Right ventricle myocardium superior (tissue), 1 donor: ENCODE measurements around the gene GSG1. TPM values are rescaled to one million over a fixed set of nuclear protein-coding genes. Genes with fewer than 3 reads are reported as not detected.
"Not testable (repeated sequence)": the region's sequence is repeated elsewhere in the genome, so short reads cannot be mapped to it uniquely, and the experiment has no call there.

ENCODE experiments used
- ATAC-seq: fragments of 200-7000 bp; cut with Tn5 transposase; one replicate; pipeline ENCODE4 v1.9.1; 2020; ENCODE audit warnings: mild to moderate bottlenecking; ENCODE audit not compliant: poor library complexity
- DNase-seq: peaks from one replicate; pipeline ENCODE4 v3.0.0-alpha.2; 2020
- intact Hi-C: fragments of 100-400 bp; cut with DNase I; formaldehyde crosslinking; loops from one replicate; pipeline ENCODE4 v1.11.2; 2022
- total RNA-seq: library from RNA; stranded (reverse); fragmentation: NEBNext Ultra II Directional; extraction: Animal tissue kit (Norgen Biotek cat#: 25700); gene quantifications from one replicate; pipeline ENCODE4 v1.2.1, GENCODE V29; 2021
- donor health status: DM: no; HTN: yes; CAD: no; lungs with severe emphysema.

The GSG1 gene
- total RNA-seq, 1 donor from 2014 or later = not detected

GRCh38 chr12:13075118-13075480 is 28.4 kb downstream of the GSG1 start:
- no peak for DNase-seq
- no peak for ATAC-seq
- intact Hi-C loops = no loop called here

- no peak for ATAC-seq
- DNase-seq = no peak
These were observed 28.9 kb downstream of the GSG1 start for GRCh38 chr12:13074396-13075117.

GRCh38 chr12:13073173-13073572 is 30.3 kb downstream of the GSG1 start:
- intact Hi-C loops = no loop called here
- no peak for DNase-seq
- no peak for ATAC-seq

More at GRCh38 chr12:13074396-13075117, 28.9 kb downstream of the GSG1 start:
- intact Hi-C loops = no loop called here

- ATAC-seq = no peak
- intact Hi-C loops = no loop called here
- DNase-seq = no peak
These were observed 31.9 kb downstream of the GSG1 start for GRCh38 chr12:13071305-13072280.

GRCh38 chr12:13069380-13069779 is 34.1 kb downstream of the GSG1 start:
- intact Hi-C loops = no loop called here
- ATAC-seq = no peak

GRCh38 chr12:13067322-13067721 is 36.1 kb downstream of the GSG1 start:
- DNase-seq (no peak), ATAC-seq (no peak)
- intact Hi-C loops = no loop called here

More at GRCh38 chr12:13069380-13069779, 34.1 kb downstream of the GSG1 start:
- DNase-seq = no peak

GRCh38 chr12:13066459-13066858 is 37.0 kb downstream of the GSG1 start:
- DNase-seq = no peak
- no peak for ATAC-seq
- intact Hi-C loops = no loop called here

- DNase-seq (no peak), ATAC-seq (no peak)
- intact Hi-C loops = no loop called here
These were observed 37.5 kb downstream of the GSG1 start for GRCh38 chr12:13066014-13066413.

GRCh38 chr12:13062669-13063068 is 40.8 kb downstream of the GSG1 start:
- ATAC-seq (no peak), DNase-seq (no peak)
- intact Hi-C loops = no loop called here

- DNase-seq = no peak
- ATAC-seq = no peak
- intact Hi-C loops = no loop called here
These were observed 42.1 kb downstream of the GSG1 start for GRCh38 chr12:13061377-13061776.

GRCh38 chr12:13060581-13060980 is 42.9 kb downstream of the GSG1 start:
- ATAC-seq = no peak
- intact Hi-C loops = no loop called here
- DNase-seq = no peak

- DNase-seq, intact Hi-C loops, ATAC-seq: not testable (repeated sequence)
These were observed 49.9 kb downstream of the GSG1 start for GRCh38 chr12:13053617-13054016.

- DNase-seq (no peak), ATAC-seq (no peak)
- intact Hi-C loops = no loop called here
These were observed 51.0 kb downstream of the GSG1 start for GRCh38 chr12:13052421-13052820.

- DNase-seq (no peak), ATAC-seq (no peak)
- intact Hi-C loops = no loop called here
These were observed 53.7 kb downstream of the GSG1 start for GRCh38 chr12:13049816-13050215.

GRCh38 chr12:13046964-13047363 is 56.5 kb downstream of the GSG1 start:
- no peak for DNase-seq
- ATAC-seq = no peak
- intact Hi-C loops = no loop called here

GRCh38 chr12:13045816-13046215 is 57.7 kb downstream of the GSG1 start:
- no peak for ATAC-seq
- no peak for DNase-seq

GRCh38 chr12:13044906-13045299 is 58.6 kb downstream of the GSG1 start:
- ATAC-seq (no peak), DNase-seq (no peak)
- intact Hi-C loops = no loop called here

More at GRCh38 chr12:13045816-13046215, 57.7 kb downstream of the GSG1 start:
- intact Hi-C loops = no loop called here

- peak; percentile 99 for ATAC-seq
- intact Hi-C loops = no loop called here
- DNase-seq = peak; percentile 90
These were observed 59.2 kb downstream of the GSG1 start, which contains the start of gene FAM234B for GRCh38 chr12:13044002-13044905. Gene FAM234B, plus strand, starts transcription at chr12:13044381. Its CDS starts 23 bp downstream, at chr12:13044404.
